GM12878 (cell line): ENCODE data around the gene DEFB119. TPM values are rescaled to one million over a fixed set of nuclear protein-coding genes. Genes with fewer than 3 reads are reported as not detected.

Experiments used
- ATAC-seq: fragments of 200-7000 bp; cut with Tn5 transposase; 3 replicates; pipeline ENCODE4 v1.9.1; 2020; ENCODE audit warnings: mild to moderate bottlenecking, moderate library complexity
- Bru-seq: library from RNA; stranded (reverse); fragments of 400-500 nt; gene quantifications from one replicate; lab custom pipeline; 2021; lab: Mats Ljungman, UMichigan
- BruChase-seq, 2 experiments: library from RNA; stranded (reverse); fragments of 400-500 nt; gene quantifications; one replicate each; lab custom pipeline; 2021; lab: Mats Ljungman, UMichigan
- BruUV-seq: library from RNA; stranded (reverse); fragments of 400-500 nt; replicated peaks from 2 replicates; lab custom pipeline; 2021; lab: Mats Ljungman, UMichigan
- CTCF ChIA-PET: fragments of 300-600 bp; sonication (Branson Sonifier 250); formaldehyde crosslinking; extraction: SDS; loops from one replicate; lab custom pipeline; 2021; ENCODE audit warnings: inconsistent platforms; lab: Yijun Ruan, JAX
- POLR2A ChIA-PET: fragments of 350-600 bp; formaldehyde crosslinking; extraction: SDS; loops from one replicate; lab custom pipeline; 2021; ENCODE audit warnings: inconsistent platforms; lab: Charles Lee
- RAD21 ChIA-PET: fragments of 300-600 bp; sonication (Branson Sonifier 250); formaldehyde crosslinking; loops from one replicate; lab custom pipeline; 2023; ENCODE audit warnings: antibody characterized with exemption; ENCODE audit not compliant: unreplicated experiment; lab: Charles Lee
- SMC1A ChIA-PET: fragments of 300-600 bp; sonication (Branson Sonifier 250); formaldehyde crosslinking; loops from one replicate; lab custom pipeline; 2023; ENCODE audit not compliant: unreplicated experiment, uncharacterized antibody; lab: Charles Lee
- DNase-seq: peaks from one replicate; pipeline ENCODE4 v3.0.0-alpha.2; 2011; ENCODE audit warnings: low read depth, low spot score
- FAIRE-seq: peaks from 3 replicates; lab custom pipeline; 2011; peaks lifted over from hg19 to GRCh38; lab: Jason Lieb, UNC
- H2AFZ ChIP-seq: 2 replicates; pipeline ENCODE4 v1.6.0; 2011; ENCODE audit warnings: low read depth, low read length, control low read depth; ENCODE audit not compliant: control insufficient read depth
- H3K27ac ChIP-seq: 2 replicates; pipeline ENCODE4 v1.5.1; 2011; ENCODE audit warnings: control low read depth; ENCODE audit not compliant: control insufficient read depth, insufficient read depth
- H3K27me3 ChIP-seq, 2 experiments: replicated peaks in 1 of 2; 2 replicates each; pipeline versions ENCODE4 v1.6.0 to v1.6.1; 2011; ENCODE audit warnings: low read length in 1 of 2; ENCODE audit not compliant: control insufficient read depth in 2 of 2, insufficient read depth in 2 of 2
- H3K36me3 ChIP-seq, 2 experiments: 2 replicates each; pipeline ENCODE4 v1.5.1; 2011; ENCODE audit warnings: low read length in 1 of 2; ENCODE audit not compliant: control insufficient read depth in 2 of 2, insufficient read depth in 2 of 2
- H3K4me1 ChIP-seq: 2 replicates; pipeline ENCODE4 v1.6.1; 2011; ENCODE audit warnings: mild to moderate bottlenecking, low read length, moderate library complexity, mixed read lengths; ENCODE audit not compliant: control insufficient read depth, insufficient read depth
- H3K4me2 ChIP-seq: 2 replicates; pipeline ENCODE4 v1.6.0; 2011; ENCODE audit warnings: control low read depth; ENCODE audit not compliant: control insufficient read depth, insufficient read depth
- H3K4me3 ChIP-seq: fragments of 200-600 bp; sonication (generic); 2 replicates; pipeline ENCODE4 v1.5.1; 2016
- H3K79me2 ChIP-seq: 2 replicates; pipeline ENCODE4 v1.6.0; 2011; ENCODE audit warnings: low read length; ENCODE audit not compliant: control insufficient read depth, insufficient read depth
- H3K9ac ChIP-seq: 2 replicates; pipeline ENCODE4 v1.8.0; 2011; ENCODE audit warnings: low read length, control low read depth, mixed read lengths; ENCODE audit not compliant: control insufficient read depth, insufficient read depth
- H3K9me3 ChIP-seq: replicated peaks from 3 replicates; pipeline ENCODE4 v1.5.1; 2011; ENCODE audit warnings: mild to moderate bottlenecking, low read length; ENCODE audit not compliant: control insufficient read depth, insufficient read depth
- H4K20me1 ChIP-seq: 2 replicates; pipeline ENCODE4 v1.6.0; 2011; ENCODE audit not compliant: control insufficient read depth, insufficient read depth
- EGR1 ChIP-seq, 2 experiments: IDR thresholded peaks; 1 replicate in 1 of 2; 2 replicates in 1 of 2; pipeline ENCODE4 v1.6.1; 2011 to 2012; ENCODE audit warnings: low read depth in 2 of 2, low read length in 2 of 2, borderline replicate concordance in 1 of 2, mild to moderate bottlenecking in 1 of 2, moderate library complexity in 1 of 2
- GATAD2B ChIP-seq: fragments of 450-650 bp; conservative IDR thresholded peaks from 2 replicates; pipeline ENCODE4 v1.6.1; 2017; ENCODE audit warnings: low read depth, mild to moderate bottlenecking, moderate library complexity
- HCFC1 ChIP-seq: fragments of 150-350 bp; IDR thresholded peaks from 2 replicates; pipeline ENCODE4 v1.6.1; 2014; ENCODE audit warnings: low read length
- HDGF ChIP-seq: fragments of 450-650 bp; IDR thresholded peaks from 2 replicates; pipeline ENCODE4 v1.6.1; 2016; ENCODE audit warnings: antibody characterized with exemption
- IRF3 ChIP-seq: fragments of 450-650 bp; IDR thresholded peaks from 2 replicates; pipeline ENCODE4 v1.6.1; 2014; ENCODE audit warnings: mild to moderate bottlenecking
- MXI1 ChIP-seq: fragments of 150-350 bp; IDR thresholded peaks from 2 replicates; pipeline ENCODE4 v1.6.1; 2011; ENCODE audit warnings: low read depth, mild to moderate bottlenecking, inconsistent platforms, low read length, improper control_type of control experiment
- NR2C2 ChIP-seq: IDR thresholded peaks from 2 replicates; pipeline ENCODE4 v1.6.1; 2011; ENCODE audit warnings: borderline replicate concordance, low read depth; ENCODE audit not compliant: control insufficient read depth, insufficient read length
- PAX8 ChIP-seq: fragments of 450-650 bp; IDR thresholded peaks from 2 replicates; pipeline ENCODE4 v1.6.1; 2017; ENCODE audit warnings: mild to moderate bottlenecking, moderate library complexity
- POLR2AphosphoS5 ChIP-seq: IDR thresholded peaks from 2 replicates; pipeline ENCODE4 v1.6.1; 2011; ENCODE audit warnings: mild to moderate bottlenecking, low read length, inconsistent platforms
- SIX5 ChIP-seq: IDR thresholded peaks from 2 replicates; pipeline ENCODE4 v1.6.1; 2011; ENCODE audit warnings: mild to moderate bottlenecking, low read depth, low read length, moderate library complexity; ENCODE audit not compliant: severe bottlenecking
- SREBF1 ChIP-seq: IDR thresholded peaks from 2 replicates; pipeline ENCODE4 v1.6.1; 2012; ENCODE audit warnings: mild to moderate bottlenecking, low read length
- TCF3 ChIP-seq: IDR thresholded peaks from 2 replicates; pipeline ENCODE4 v1.6.1; 2012; ENCODE audit warnings: low read depth, mild to moderate bottlenecking, low read length, borderline replicate concordance; ENCODE audit not compliant: insufficient read depth
- WGBS: methylation state at CpG from one replicate; pipeline ENCODE4 v1.1.6; 2016; ENCODE audit warnings: low lambda C conversion rate; ENCODE audit not compliant: insufficient replicate concordance, insufficient coverage; ENCODE audit errors: missing lambda C conversion rate; 5-methylcytosine and 5-hydroxymethylcytosine counted together
- in situ Hi-C: fragments of 300-500 bp; cut with MboI; formaldehyde crosslinking; loops from 9 replicates; pipeline ENCODE4 v1.14.3; 2018; ENCODE audit warnings: mixed read lengths
- intact Hi-C: fragments of 100-400 bp; cut with micrococcal nuclease; formaldehyde crosslinking; loops from one replicate; pipeline ENCODE4 v1.14.2; 2022; ENCODE audit not compliant: unreplicated experiment
- long read RNA-seq, 2 experiments: library from polyadenylated mRNA; unstranded; transcript quantifications; one replicate each; pipeline ENCODE4 v2.0.0, GENCODE V29; 2019 to 2020
- polyA minus RNA-seq, 3 experiments: library from RNA; depleted of rRNA, polyadenylated mRNA; stranded (reverse); fragments of >200 nt; gene quantifications; 2 replicates each; pipeline ENCODE4 v1.2.3, GENCODE V29; 2011
- polyA plus RNA-seq, 11 experiments: library from polyadenylated mRNA; depleted of rRNA in 4 of 11; unstranded in 6 of 11; stranded (reverse) in 5 of 11; fragments of >200 nt; fragmentation: Nextera tagmentation in 4 of 11; fragmentation: Illumina TruSeq in 1 of 11; extraction: Ambion mirVana in 4 of 11; extraction: Trizol in 1 of 11; gene quantifications; 1 replicate in 1 of 11; 2 replicates in 10 of 11; pipeline versions ENCODE4 v1.2.1 to v1.2.3, GENCODE V29; 2011 to 2016; ENCODE audit warnings: inconsistent platforms in 2 of 11, missing spikeins in 2 of 11, low read depth in 1 of 11
- total RNA-seq, 4 experiments: library from RNA; depleted of rRNA in 3 of 4; stranded (reverse); fragments of >200 nt in 3 of 4; fragmentation: Illumina TruSeq in 1 of 4; extraction: Trizol in 1 of 4; gene quantifications; 2 replicates each; pipeline versions ENCODE4 v1.2.1 to v1.2.3, GENCODE V29; 2013 to 2021
- TF ChIP-seq, protein P1 (sequence below): fragments of 450-650 bp; IDR thresholded peaks from 2 replicates; pipeline ENCODE4 v1.6.1; 2016; ENCODE audit warnings: mild to moderate bottlenecking, moderate library complexity, borderline replicate concordance

The DEFB119 gene
- total RNA-seq (2013; cell fraction: nucleolus; rRNA removed), result not detected in 2 replicates
- total RNA-seq (2014; rRNA removed), result not detected in 2 replicates
- total RNA-seq (2014; rRNA removed; fragmentation: Illumina TruSeq; extraction: Trizol), result not detected in 2 replicates
- not detected in 2 replicates for total RNA-seq (2021)
- not detected for polyA plus RNA-seq (2011; ENCODE audit: low read depth)
- not detected in 2 replicates for polyA plus RNA-seq (2011; rRNA removed)
- not detected in 2 replicates for polyA plus RNA-seq (2011; cell fraction: cytosol; rRNA removed)
- polyA plus RNA-seq (2011; cell fraction: nucleus; rRNA removed), result not detected in 2 replicates
- polyA plus RNA-seq (2012), result not detected in 2 replicates
- not detected in 2 replicates for polyA plus RNA-seq (2014; fragmentation: Illumina TruSeq; extraction: Trizol)
- not detected for polyA plus RNA-seq (2014; fragmentation: Nextera tagmentation; extraction: Ambion mirVana)
- not detected in 2 replicates for polyA plus RNA-seq (2014; rRNA removed)
- polyA plus RNA-seq (2016; fragmentation: Nextera tagmentation; extraction: Ambion mirVana), result not detected
- polyA minus RNA-seq (2011; rRNA and poly(A)+ RNA removed), result not detected in 2 replicates
- polyA minus RNA-seq (2011; cell fraction: cytosol; rRNA and poly(A)+ RNA removed), result not detected in 2 replicates
- not detected in 2 replicates for polyA minus RNA-seq (2011; cell fraction: nucleus; rRNA and poly(A)+ RNA removed)
- not detected for Bru-seq, nascent RNA
- not detected for BruChase-seq, experiment 1, labeled RNA remaining after a 6-hour chase
- not detected for BruChase-seq, experiment 2, labeled RNA remaining after a 2-hour chase
- long read RNA-seq, experiment 1, result 0 reads
- long read RNA-seq, experiment 2, partial matches to known transcripts, result 0 of 1 reads
- long read RNA-seq, experiment 2, other reads (novel, unspliced or antisense), result 1 of 1 reads

DNA sequence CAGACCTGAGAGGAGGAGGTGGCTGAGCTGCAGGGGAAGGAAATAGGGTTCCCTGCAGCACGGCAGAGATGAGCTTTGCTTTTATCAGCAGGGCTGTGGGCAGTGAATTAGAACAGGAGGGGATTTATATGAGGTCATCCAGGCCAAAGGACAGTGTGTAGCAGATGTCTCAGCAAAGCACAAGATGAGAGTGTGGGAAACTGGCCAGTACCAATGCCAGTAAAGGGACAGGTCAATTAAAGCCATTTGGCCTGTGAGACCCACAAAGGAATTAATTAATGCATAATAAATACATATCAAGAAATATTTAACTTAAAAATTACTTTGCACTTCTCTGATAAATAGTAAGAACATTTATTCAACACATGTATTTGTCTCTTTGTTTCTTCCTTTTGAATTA lies at the start of gene DEFB119:
DEFB119 (minus strand) TSS at position 101 of the 400 bp plus-strand sequence. CDS start 107 bp downstream, outside the sequence.
- Histone ChIP-seq H3K4me1 (no peaks in the 10 kb centered on the region), H4K20me1 (no peaks in the 10 kb centered on the region), H3K27ac (no peak within 1 kb of the TSS), H2AFZ (no peak within 1 kb of the TSS), H3K4me2 (no peak within 1 kb of the TSS), H3K79me2 (no peaks in the 10 kb centered on the region), H3K9ac (no peak within 1 kb of the TSS), H3K9me3 (no peaks in the 10 kb centered on the region), H3K27me3 (no peaks in the 10 kb centered on the region), H3K36me3 (no peaks in the 10 kb centered on the region), H3K4me3 (no peak within 1 kb of the TSS)
- POLR2A ChIA-PET, result no interaction called here
- WGBS, result 0% methylated on average over 1 of the region's 1 CpG
- SMC1A ChIA-PET, result interaction anchor here (1.3 kb wide), 1 partner anchor 9 kb away, joined by 3 read pairs; no protein-coding TSS in a partner anchor
- RAD21 ChIA-PET, result no interaction called here
- TF ChIP-seq SREBF1 (no peak), HCFC1 (no peak), POLR2AphosphoS5 (no peak), NR2C2 (no peak), TCF3 (no peak), SIX5 (no peak), EGR1 (IDR thresholded peaks at IDR 0.05; ENCODE audit: borderline replicate concordance in 1 of 2, low read depth in 2 of 2, low read length in 2 of 2) (no peak), IRF3 (no peak), HDGF (no peak), PAX8 (no peak), GATAD2B (no peak), MXI1 (no peak)
- TF ChIP-seq, protein P1, sequence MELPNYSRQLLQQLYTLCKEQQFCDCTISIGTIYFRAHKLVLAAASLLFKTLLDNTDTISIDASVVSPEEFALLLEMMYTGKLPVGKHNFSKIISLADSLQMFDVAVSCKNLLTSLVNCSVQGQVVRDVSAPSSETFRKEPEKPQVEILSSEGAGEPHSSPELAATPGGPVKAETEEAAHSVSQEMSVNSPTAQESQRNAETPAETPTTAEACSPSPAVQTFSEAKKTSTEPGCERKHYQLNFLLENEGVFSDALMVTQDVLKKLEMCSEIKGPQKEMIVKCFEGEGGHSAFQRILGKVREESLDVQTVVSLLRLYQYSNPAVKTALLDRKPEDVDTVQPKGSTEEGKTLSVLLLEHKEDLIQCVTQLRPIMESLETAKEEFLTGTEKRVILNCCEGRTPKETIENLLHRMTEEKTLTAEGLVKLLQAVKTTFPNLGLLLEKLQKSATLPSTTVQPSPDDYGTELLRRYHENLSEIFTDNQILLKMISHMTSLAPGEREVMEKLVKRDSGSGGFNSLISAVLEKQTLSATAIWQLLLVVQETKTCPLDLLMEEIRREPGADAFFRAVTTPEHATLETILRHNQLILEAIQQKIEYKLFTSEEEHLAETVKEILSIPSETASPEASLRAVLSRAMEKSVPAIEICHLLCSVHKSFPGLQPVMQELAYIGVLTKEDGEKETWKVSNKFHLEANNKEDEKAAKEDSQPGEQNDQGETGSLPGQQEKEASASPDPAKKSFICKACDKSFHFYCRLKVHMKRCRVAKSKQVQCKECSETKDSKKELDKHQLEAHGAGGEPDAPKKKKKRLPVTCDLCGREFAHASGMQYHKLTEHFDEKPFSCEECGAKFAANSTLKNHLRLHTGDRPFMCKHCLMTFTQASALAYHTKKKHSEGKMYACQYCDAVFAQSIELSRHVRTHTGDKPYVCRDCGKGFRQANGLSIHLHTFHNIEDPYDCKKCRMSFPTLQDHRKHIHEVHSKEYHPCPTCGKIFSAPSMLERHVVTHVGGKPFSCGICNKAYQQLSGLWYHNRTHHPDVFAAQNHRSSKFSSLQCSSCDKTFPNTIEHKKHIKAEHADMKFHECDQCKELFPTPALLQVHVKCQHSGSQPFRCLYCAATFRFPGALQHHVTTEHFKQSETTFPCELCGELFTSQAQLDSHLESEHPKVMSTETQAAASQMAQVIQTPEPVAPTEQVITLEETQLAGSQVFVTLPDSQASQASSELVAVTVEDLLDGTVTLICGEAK, result no peak
- FAIRE-seq (no peak), ATAC-seq (no peak), DNase-seq (no peak)
- in situ Hi-C loops (no loop called here), intact Hi-C loops (no loop called here)
- BruUV-seq, result no TSS peak
- CTCF ChIA-PET, result no interaction called here
